ENCODE measurements around the gene UBE2H.
"Not testable (repeated sequence)": the region's sequence is repeated elsewhere in the genome, so short reads cannot be mapped to it uniquely, and the experiment has no call there.

The UBE2H gene

DNA sequence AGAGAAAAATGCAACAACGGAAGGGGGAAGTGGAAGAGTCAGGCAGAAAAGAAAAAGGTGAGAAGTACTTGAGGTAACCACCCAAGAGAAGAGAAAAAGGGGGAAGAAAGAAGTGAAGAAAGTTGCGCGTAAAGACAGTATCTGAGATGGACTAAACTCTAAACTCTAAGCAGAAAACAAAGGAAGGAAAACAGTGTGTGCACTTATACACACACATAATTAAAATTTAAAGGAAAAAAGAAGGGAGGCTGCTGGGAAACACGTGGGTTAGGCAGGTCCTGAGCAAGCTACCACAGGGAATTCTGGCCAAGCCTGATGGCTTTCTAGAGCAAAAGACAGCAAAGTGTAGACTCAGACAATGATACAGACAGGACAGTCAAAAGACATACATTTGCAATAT, 78.0 kb downstream of the UBE2H start:
- DNase-seq (ENCODE audit: low read depth in 3 of 3), result no peak

DNA sequence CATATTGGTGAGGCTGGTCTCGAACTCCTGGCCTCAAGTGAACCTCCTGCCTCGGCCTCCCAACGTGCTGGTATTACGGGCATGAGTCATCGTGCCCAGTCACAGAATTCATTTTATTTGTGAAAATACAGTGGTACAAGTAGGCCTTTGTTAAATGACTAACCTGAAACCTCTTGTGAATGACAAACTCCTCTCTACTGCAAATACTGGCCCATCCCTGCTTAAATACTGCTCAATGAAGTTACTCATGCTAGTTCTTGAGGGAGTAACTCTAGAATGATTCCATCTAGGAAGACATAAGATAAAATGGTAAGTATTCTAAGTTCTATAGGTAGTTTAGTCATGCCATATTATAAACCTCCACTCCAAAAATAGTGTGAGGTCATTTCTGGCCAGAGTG, 80.7 kb downstream of the UBE2H start:
- no peak for DNase-seq (ENCODE audit: low read depth in 3 of 3)

DNA sequence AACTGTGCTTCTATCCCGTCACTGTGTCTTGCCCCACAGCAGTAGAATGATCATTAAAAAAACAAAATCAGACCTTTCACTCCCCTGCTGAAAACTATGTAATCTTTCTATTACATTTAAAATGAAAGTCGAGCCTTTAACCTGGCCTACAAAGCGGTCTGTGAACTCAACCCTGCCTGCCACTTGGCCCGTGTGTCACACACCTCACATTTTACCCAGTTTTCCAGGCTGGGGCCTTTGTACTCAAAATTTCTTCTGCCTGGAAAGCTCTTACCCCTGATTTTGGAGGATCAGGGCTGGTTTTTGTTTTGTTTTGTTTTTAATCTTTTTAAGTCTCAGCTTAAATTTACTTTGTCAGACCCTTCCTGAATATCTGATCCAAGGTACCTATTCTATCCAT, 82.1 kb downstream of the UBE2H start:
- DNase-seq (ENCODE audit: low read depth in 3 of 3), result no peak

DNA sequence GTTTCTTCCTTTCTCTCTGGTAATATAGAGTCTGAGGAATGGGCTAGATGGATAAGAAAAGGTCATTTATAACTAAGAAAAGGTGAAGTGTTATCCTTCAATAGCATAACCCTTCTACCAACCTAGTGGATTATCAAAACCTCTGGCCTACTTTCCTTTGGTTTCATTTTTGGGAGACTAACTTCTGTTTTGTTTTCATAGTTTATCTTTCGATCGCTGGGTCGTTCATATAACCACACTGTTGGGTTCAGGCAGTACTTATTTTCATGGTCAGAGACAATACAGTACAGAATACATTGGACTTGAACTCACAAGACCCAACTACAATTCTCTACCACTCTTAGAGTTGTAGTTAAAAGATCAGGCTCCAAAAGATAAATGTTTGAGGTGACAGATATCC, 86.5 kb downstream of the UBE2H start:
- DNase-seq (ENCODE audit: low read depth in 3 of 3), result no peak

DNA sequence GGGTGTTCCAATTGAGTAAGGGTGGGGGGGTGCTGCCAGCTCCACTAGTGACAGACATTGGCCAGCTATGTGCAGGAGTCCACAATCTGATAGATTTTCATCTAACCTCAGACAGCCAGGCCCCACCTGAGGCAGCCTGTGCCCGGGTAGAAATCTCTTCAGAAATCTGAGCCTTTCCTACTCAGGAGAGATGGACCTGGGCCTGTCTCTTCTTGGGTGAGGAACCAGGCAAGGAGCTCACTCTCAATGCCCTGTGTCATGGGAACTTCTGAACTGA, 86.9 kb downstream of the UBE2H start:
- no peak for DNase-seq (ENCODE audit: low read depth in 3 of 3)

DNA sequence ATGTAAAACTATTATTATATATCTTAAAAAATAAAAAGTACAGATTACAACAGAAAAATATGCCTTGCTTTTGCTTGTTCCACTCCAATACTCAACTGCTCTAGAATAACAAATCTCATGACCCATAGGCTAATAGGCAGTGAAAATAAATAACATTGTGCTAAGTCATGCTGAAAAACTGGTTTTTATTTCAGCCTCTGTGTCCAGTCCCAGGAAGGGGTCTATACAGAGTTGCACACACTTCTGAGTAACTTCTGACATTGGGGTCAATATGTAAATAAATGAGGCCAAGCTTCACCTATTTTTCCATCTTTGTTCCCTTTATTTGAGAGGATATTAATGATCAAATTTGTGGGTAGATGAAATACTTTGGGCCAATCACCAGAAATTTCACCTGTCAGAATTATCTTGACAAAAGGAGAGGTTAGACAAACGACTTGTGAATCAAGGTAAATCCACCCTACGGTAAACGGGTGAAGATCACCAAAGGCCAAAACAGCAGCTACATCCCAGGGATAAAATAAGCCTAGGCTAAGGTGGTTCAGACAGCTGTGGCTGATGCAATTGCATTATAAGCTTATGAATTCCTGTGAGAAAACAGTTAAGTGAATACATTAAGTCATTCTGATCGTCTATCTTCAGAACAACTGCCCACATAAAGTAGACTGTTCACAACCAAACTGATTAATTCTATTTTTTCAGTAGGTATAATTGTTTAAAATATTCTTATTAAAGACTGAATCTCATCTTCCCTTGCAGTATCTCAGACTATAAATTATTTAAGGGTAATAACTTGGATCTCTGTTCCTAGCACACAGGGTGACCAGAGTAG, 87.5 kb downstream of the UBE2H start:
- no peak for DNase-seq (ENCODE audit: low read depth in 3 of 3)

DNA sequence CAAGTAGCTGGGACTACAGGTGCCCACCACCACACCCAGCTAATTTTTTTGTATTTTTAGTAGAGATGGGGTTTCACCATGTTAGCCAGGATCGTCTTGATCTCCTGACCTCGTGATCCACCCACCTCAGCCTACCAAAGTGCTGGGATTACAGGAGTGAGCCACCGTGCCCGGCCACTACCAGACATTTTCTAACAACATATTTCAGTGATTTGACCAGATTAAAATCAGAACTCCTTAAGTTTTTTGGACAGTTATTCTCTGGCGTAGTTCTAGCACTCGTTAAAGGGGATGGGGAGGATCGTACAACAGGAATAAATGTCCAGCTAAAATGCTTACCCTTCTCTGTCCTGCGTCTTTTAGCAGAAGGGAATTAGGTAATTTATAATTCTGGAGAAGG, 88.1 kb downstream of the UBE2H start:
- DNase-seq (ENCODE audit: low read depth in 3 of 3), result not testable (repeated sequence)

DNA sequence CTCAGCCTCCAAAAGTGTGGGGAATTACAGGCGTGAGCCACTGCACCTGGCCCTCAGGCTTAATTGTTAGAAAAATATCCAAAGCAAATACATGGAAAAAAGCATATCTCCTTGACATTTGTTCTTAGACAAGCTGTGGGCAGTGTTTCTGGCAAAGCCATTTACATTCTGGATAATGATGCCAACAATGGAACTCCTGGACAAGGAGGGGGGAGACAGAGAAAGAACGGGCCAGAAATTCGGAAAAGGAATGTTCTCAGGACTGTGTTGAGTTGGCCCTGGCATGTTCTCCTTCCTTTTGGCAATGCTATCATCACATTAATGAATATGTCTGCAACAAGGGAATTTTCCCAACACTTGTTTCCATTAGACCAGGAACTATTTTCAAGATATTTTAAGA, 88.7 kb downstream of the UBE2H start:
- no peak for DNase-seq (ENCODE audit: low read depth in 3 of 3)

DNA sequence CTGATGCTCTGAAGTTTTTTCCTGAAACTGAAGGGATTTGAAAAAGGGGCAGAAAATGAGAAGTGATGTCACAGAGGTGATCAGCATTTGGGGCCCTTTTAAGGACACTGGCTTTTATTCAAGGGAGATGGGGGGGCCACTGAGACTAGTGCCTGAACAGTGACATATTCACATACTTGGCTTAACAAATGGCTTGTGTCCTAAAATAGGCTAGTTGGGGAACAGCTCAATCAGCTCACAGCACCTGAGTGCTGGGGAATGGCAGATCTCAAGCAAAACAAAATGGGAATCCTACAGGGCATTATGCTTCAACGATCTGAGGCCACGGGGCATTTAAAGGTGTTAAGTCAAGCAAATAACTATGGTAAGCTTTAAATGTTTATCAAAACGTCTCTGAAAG, 90.1 kb downstream of the UBE2H start:
- DNase-seq (ENCODE audit: low read depth in 3 of 3), result no peak

DNA sequence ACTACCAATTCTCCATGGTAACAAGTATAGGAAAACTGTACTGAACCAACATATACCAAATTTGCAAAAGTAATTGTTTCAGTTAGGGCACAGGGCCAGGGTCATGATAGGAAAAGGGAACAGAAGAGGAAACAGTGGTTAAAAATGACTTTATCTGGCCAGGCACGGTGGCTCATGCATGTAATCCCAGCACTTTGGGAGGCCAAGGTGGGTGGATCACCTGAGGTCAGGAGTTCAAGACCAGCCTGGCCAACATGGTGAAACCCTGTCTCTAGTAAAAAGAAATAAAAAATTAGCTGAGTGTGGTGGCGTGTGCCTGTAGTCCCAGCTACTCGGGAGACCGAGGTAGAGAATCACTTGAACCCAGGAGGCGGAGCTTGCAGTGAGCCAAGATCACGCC, 92.0 kb downstream of the UBE2H start:
- DNase-seq (ENCODE audit: low read depth in 3 of 3), result not testable (repeated sequence)

DNA sequence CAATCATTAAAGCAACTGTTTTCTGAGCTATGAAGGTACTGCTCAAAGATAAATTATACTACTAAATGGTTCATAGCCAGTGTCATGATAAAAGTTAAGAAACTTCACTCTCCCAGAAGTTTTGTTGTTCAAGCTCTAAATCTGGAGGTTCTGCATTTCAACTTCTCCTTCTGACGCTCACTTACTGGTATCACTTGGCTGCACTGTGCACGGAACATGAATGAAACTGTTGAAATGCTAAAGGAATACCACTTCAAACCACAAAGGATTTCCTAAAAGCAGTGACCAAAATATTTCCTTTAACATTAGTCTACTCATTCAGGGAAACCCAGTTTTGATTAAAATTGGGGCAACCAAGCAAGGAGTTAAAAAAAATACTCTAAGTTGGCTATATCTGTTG, 93.6 kb downstream of the UBE2H start:
- DNase-seq (ENCODE audit: low read depth in 3 of 3), result no peak

DNA sequence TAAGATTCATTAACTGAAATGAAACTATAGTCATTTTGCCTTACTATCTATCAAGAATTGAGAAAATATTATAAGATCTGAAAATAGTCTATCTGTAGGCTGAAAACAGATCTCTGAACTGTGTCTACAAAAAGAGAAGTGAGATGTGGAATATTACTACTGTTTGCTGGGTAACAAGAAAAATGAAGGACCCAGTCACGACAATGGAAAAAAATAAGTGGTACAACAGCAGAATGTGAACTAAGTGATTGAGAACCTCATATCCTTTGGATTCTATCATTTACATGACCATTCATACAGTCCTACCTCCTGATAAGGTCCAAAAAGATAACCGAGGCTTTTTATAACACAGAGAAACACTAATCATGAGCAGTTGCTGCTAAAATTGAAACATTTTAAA, 94.3 kb downstream of the UBE2H start:
- DNase-seq (ENCODE audit: low read depth in 3 of 3), result no peak

DNA sequence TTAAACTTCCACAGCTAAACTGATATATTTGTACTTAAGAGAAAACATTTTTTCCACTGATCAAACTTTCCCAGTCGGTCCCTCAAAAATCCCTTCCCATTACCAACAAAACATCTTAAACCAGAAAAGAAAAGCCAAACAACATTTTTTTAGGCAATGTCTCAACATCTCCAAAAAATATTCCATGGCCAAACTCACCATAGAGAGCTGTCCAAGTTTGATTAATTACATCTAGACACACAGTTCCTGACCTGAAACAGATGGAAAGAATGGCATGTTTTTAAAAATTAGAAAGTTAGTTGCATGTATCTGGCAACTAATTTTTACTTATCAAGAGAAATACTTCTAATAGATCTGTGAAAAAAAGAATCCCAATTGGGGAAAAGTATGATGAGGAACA, 95.4 kb downstream of the UBE2H start:
- no peak for DNase-seq (ENCODE audit: low read depth in 3 of 3)

DNA sequence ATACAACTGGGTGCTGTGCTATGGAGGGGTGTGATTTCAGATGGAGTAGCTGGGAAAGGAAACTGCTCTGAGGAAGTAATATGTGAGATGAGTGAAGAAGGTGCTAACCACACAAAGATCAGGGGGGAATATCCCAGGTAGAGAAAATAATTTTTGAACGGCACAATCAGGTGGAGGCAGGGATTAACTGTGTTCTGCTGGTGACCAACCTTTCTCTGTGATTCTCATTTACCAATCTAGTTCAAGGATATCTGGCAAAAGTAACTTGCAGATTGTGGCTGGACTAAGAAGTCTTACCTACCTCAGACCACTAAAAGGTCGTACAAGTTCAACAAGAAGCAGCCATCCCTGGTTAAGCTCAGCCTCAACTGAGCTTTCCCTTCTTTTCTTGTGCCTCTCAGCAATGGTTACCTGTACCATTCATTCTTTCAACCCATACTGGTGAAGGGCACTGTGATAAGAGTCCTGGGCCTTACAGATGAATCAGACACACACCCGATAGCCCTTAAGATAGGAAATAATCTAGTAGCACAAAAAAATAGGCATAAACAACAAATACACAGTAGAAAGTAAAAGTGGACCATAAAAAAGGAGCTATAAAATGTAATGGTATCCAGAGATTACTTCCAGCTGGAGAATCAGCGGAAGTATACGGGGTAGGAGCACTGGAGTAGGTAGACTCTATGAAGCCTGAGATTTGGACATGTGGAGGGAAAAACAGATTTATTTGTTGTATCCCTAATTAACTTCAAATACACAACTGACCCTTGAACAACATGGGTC, 96.6 kb downstream of the UBE2H start:
- no peak for DNase-seq (ENCODE audit: low read depth in 3 of 3)

DNA sequence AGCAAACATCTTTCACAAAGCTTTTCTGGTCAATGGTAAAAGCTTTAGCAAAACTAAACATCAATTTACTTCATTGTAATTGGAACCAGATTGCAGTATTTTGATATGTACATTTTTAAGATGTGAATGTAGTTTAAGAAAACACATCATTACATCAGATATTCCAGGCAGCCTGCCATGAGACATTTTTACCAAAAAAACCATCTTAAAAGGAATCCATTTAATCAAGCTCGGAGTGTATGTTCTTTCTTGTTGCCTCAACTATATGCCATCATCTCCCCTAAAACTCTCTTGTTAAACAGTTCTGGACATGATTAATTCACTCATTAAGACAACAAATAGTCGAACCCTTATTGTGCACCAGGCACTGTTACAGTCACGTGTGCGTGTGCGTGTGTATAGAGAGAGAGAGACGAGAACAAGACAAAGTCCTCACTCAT, 97.5 kb downstream of the UBE2H start:
- no peak for DNase-seq (ENCODE audit: low read depth in 3 of 3)

DNA sequence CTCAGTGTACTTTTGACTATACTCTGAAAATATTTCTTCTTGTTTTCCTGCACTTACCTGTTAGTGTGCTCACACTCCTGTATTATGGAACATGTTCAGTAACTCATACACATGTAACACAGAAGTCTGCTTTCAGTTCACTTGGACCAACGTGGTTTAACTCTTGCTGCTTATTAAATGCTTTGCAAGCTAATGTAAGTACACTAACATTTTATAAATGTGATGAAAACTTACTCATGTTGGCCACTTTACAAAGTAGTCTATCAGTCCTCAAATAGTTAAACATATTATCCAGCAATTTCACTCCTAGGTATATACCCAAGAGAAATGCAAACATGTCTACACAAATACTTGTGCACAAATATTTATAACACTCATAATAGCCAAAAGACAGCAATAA, 98.4 kb downstream of the UBE2H start:
- DNase-seq (ENCODE audit: low read depth in 3 of 3), result no peak

DNA sequence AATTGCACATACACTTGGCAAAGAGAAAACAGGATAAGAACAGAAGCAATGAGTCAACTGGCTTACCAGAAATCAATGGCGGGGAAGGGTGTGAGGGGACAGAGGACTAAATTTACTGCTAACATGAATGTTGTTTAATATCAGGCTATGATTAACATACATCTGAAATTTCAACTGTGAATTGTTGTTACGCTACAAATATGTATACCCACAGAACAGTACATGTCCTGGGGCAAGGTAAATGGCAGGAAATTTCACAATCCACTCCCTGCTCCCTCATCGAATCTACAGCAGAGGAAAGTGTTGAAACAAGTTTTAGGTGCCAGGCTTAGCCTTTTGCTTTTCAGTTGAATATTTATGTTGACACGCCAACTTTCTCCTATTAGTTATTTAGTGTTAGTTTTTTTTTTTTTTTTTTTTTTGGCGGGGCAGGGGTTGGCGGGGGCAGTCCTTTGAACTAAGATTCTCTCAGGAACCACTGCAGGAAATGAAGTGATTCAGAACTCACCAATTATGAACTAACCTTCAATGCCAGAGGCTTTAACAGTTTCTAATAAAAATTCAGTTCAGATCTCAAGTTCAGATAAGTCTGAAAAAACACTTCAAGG, 99.0 kb downstream of the UBE2H start:
- no peak for DNase-seq (ENCODE audit: low read depth in 3 of 3)

DNA sequence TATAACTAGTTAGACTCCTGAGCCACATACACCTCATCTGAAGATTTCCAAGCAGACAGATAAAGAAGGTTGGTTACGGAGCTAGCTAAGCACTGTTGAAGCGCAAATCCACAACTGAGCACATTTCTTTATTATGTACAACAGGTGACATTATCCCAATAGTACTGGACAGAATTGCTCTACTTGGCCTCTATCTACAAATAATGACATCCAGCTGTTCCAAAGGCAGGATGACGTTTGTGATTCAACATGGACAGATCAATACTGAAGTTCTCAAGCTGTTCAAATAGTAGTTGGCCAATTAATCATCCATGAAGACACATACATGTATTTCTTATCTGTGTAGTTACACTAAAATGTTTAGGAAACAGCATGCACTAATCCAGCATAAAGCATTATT, 101.0 kb downstream of the UBE2H start:
- DNase-seq (ENCODE audit: low read depth in 3 of 3), result no peak

DNA sequence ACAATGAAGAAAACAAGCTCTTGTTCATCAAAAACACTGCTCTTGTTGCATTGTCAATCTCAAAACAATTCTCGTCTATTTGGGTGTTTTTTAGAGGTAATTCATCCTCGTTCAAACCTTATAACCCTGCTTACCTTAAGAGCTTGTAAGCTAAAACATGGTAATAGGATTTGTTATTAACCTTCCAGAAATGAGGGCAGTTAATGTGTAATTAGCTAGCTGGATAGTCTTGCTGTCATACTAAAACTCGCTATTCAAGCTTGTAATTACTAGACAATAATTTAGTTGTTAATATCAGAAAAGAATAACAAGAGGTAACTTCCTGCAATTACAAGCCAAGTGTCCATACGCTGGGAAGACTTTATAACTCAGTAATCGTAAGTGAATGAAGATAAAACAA, 101.6 kb downstream of the UBE2H start:
- DNase-seq (ENCODE audit: low read depth in 3 of 3), result no peak

DNA sequence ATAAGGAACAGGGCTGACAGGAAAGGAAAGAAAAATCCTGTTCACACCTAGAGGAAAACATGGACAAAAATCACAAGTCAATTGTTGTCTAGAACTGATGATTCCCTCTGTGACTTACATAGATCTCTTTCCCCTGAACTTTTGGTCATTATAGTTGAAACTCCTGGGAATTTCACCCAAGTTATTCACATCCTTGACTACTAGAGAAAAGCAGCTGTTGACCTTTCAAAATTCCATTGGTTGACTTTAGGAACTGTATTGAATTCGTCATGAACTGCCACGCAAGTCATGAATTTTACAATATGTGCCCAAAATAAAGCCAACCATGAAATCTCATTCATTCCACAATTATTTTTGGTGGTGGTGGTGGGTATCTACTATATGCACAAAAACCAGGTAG, 104.3 kb downstream of the UBE2H start:
- DNase-seq (ENCODE audit: low read depth in 3 of 3), result no peak

DNA sequence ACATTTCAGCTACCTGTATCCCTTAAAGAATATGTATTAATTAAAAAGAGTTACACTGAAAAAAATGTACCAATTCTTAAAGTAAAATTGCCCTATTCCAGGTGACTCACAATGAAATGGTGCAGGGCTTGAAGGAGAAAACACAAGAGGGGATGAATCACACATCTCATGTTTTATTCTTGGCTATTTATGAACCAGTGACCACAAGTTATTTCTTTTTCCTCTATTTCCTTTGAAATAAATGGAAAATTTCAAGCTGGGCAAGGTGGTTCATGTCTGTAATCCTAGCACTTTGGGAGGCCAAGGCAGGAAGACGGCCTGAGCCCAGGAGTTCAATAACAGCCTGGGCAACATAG, 106.8 kb downstream of the UBE2H start:
- DNase-seq (ENCODE audit: low read depth in 3 of 3), result no peak

DNA sequence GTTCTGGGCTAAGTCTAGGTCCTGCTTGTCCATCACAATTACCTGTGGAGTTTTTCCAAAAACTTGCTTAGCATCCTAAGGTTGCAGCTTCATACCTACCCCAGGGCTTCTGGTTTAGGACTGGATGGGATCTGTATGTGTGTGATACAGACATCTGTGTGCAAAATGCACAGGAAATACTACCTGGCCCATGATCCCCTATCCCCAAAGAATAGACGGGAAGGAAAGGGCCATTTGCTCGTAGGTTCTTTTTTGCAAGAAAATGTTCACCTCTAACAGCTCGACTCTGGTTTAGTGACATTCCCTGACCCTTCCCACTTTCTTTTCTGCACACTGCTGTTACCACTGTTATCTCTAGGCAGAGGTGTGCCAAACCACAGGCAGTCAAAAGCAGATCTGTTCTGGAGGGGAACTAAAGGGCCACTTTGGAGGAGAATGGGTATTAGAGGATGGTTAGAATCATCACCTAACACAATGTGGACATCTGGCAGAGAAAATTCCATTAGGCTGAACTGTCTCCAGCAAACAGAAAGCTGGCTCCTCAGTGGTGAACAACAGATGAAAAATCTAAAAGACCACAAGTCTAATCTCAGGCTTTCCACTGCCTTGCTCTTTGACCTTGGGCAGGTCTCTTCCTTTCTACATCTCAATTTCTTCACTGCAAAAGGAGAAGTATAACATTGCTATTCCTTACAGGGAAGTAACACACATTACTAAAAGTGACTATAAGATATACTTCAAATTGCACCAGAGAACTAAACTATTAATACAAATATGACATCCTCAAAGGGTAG, 107.4 kb downstream of the UBE2H start:
- no peak for DNase-seq (ENCODE audit: low read depth in 3 of 3)
